ENCODE data around the gene GOLGA6L7. TPM values are rescaled to one million over a fixed set of nuclear protein-coding genes. Genes with fewer than 3 reads are reported as not detected.
"Not testable (repeated sequence)": the region's sequence is repeated elsewhere in the genome, so short reads cannot be mapped to it uniquely, and the experiment has no call there.

The GOLGA6L7 gene
- total RNA-seq, result not detected

GRCh38 chr15:28848521-28848920 is at the start of gene GOLGA6L7:
TSS of gene GOLGA6L7 (minus strand) at chr15:28848644. CDS start at chr15:28848549, 95 bp downstream.
- intact Hi-C loops (cut with micrococcal nuclease); CTCF ChIA-PET; H3K36me3 Mint-ChIP-seq (ENCODE audit: low read depth); H3K27ac Mint-ChIP-seq; POLR2A ChIA-PET; ATAC-seq; H3K4me3 Mint-ChIP-seq; H3K27me3 Mint-ChIP-seq; H3K9me3 Mint-ChIP-seq: not testable (repeated sequence)
- H3K4me1 Mint-ChIP-seq (ENCODE audit: low read depth), result peaks cover 13% of the 10 kb centered on the region
- peak; percentile 49 for DNase-seq

- Mint-ChIP-seq H3K4me3 (no peak overlapping the region), H3K9me3 (no peaks in the 10 kb centered on the region), H3K4me1 (ENCODE audit: low read depth) (peaks cover 79% of the 10 kb centered on the region), H3K27me3 (no peaks in the 10 kb centered on the region), H3K27ac (peak overlapping the region; percentile 18), H3K36me3 (ENCODE audit: low read depth) (peaks cover 3% of the 10 kb centered on the region)
- ChIA-PET CTCF (interaction anchor here (0.7 to 2.3 kb wide), 2 partner anchors 13 to 24 kb away, joined by 4 to 6 read pairs; no protein-coding TSS in a partner anchor), POLR2A (interaction anchor here (0.7 to 1.2 kb wide), 3 partner anchors 12 to 495 kb away, joined by 3 read pairs; no protein-coding TSS in a partner anchor)
- DNase-seq, result no peak
- intact Hi-C loops (cut with micrococcal nuclease), result no loop called here
- TF ChIP-seq CTCF (IDR thresholded peaks at IDR 0.05), result no peak
- ATAC-seq, result no peak
These were observed 49.6 kb upstream of the GOLGA6L7 start for GRCh38 chr15:28897861-28898585.

- TF ChIP-seq CTCF (IDR thresholded peaks at IDR 0.05), result no peak
- POLR2A ChIA-PET, result interaction anchor here (1.2 kb wide), 1 partner anchor 10 kb away, joined by 3 read pairs; no protein-coding TSS in a partner anchor
- ATAC-seq, result no peak
- Mint-ChIP-seq H3K9me3 (no peaks in the 10 kb centered on the region), H3K36me3 (ENCODE audit: low read depth) (peaks cover 3% of the 10 kb centered on the region), H3K4me1 (ENCODE audit: low read depth) (peaks cover 75% of the 10 kb centered on the region), H3K4me3 (no peak overlapping the region), H3K27me3 (no peaks in the 10 kb centered on the region), H3K27ac (peak overlapping the region; percentile 57)
- CTCF ChIA-PET, result no interaction called here
- intact Hi-C loops (cut with micrococcal nuclease), result no loop called here
- DNase-seq, result no peak
These were observed 48.5 kb upstream of the GOLGA6L7 start for GRCh38 chr15:28896951-28897350.

- peaks cover 80% of the 10 kb centered on the region for H3K4me1 Mint-ChIP-seq (ENCODE audit: low read depth)
- CTCF ChIA-PET, result no interaction called here
These were observed 47.1 kb upstream of the GOLGA6L7 start for GRCh38 chr15:28895566-28895965.

GRCh38 chr15:28895146-28895545 is 46.7 kb upstream of the GOLGA6L7 start:
- no peak overlapping the region for H3K27ac Mint-ChIP-seq
- H3K27me3 Mint-ChIP-seq, result no peaks in the 10 kb centered on the region
- DNase-seq (no peak), ATAC-seq (no peak)
- TF ChIP-seq CTCF (IDR thresholded peaks at IDR 0.05), result no peak
- no peak overlapping the region for H3K4me3 Mint-ChIP-seq
- H3K4me1 Mint-ChIP-seq (ENCODE audit: low read depth), result peaks cover 80% of the 10 kb centered on the region
- POLR2A ChIA-PET, result no interaction called here
- peaks cover 3% of the 10 kb centered on the region for H3K36me3 Mint-ChIP-seq (ENCODE audit: low read depth)
- H3K9me3 Mint-ChIP-seq, result no peaks in the 10 kb centered on the region
- CTCF ChIA-PET, result no interaction called here
- intact Hi-C loops (cut with micrococcal nuclease), result no loop called here

More at GRCh38 chr15:28895566-28895965, 47.1 kb upstream of the GOLGA6L7 start:
- ATAC-seq, result no peak
- Mint-ChIP-seq H3K4me3 (no peak overlapping the region), H3K36me3 (ENCODE audit: low read depth) (peaks cover 3% of the 10 kb centered on the region), H3K27ac (peak overlapping the region; percentile 44), H3K9me3 (no peaks in the 10 kb centered on the region), H3K27me3 (no peaks in the 10 kb centered on the region)
- DNase-seq, result no peak
- POLR2A ChIA-PET, result no interaction called here
- TF ChIP-seq CTCF (IDR thresholded peaks at IDR 0.05), result no peak
- intact Hi-C loops (cut with micrococcal nuclease), result no loop called here
